Pericardium fibroblast (primary cell): ENCODE measurements around the gene VPS52. TPM values are rescaled to one million over a fixed set of nuclear protein-coding genes. Genes with fewer than 3 reads are reported as not detected.

Experiments
- total RNA-seq: library from RNA; depleted of rRNA; stranded (reverse); fragments of >200 nt; gene quantifications from 2 replicates; pipeline ENCODE4 v1.2.3, GENCODE V29; 2015

The VPS52 gene, protein sequence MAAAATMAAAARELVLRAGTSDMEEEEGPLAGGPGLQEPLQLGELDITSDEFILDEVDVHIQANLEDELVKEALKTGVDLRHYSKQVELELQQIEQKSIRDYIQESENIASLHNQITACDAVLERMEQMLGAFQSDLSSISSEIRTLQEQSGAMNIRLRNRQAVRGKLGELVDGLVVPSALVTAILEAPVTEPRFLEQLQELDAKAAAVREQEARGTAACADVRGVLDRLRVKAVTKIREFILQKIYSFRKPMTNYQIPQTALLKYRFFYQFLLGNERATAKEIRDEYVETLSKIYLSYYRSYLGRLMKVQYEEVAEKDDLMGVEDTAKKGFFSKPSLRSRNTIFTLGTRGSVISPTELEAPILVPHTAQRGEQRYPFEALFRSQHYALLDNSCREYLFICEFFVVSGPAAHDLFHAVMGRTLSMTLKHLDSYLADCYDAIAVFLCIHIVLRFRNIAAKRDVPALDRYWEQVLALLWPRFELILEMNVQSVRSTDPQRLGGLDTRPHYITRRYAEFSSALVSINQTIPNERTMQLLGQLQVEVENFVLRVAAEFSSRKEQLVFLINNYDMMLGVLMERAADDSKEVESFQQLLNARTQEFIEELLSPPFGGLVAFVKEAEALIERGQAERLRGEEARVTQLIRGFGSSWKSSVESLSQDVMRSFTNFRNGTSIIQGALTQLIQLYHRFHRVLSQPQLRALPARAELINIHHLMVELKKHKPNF
- total RNA-seq, result 34.2 and 34.8 TPM in 2 replicates

DNA sequence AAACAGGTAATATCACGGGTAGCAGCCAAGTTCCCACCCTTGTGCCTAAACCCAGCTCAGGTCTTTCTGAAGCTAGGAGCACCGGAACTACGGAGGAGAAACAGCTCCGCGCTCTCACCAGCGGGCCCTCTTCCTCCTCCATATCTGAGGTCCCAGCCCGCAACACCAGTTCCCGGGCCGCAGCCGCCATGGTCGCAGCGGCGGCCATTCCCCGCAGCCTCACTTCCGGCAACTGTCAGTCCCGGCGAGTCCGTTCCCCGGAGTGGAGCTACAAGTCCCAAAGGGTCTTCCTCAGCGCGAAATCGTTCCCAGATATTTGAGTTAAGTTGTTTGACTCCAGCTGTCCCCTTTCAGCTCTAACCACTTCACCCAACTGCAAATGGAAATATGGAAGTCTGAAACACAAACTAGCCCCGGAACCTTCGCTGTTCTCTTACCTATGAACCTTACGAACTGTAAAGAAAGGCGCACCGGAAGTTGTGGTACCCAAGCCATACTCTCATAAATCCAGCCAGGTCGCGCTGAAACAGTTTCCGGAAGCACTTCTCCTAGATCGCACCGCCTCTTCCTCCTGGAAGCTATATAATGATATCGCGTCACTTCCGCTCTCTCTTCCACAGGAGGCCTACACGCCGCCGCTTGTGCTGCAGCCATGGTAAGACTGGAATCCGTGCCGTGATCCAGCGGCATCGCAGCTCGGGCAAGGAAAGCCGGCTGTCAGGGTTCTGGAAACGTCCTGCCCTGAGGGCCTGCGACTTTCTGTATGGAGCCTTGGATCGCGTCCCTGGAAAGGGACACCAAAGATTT, at the start of gene VPS52, which contains the start of gene RPS18:
TSS of gene VPS52 (minus strand) at position 409 of the 807 bp plus-strand sequence. CDS start at position 208, 201 bp downstream.
TSS of gene RPS18 (plus strand) at position 608 of the 807 bp plus-strand sequence. CDS start at position 653, 45 bp downstream.

DNA sequence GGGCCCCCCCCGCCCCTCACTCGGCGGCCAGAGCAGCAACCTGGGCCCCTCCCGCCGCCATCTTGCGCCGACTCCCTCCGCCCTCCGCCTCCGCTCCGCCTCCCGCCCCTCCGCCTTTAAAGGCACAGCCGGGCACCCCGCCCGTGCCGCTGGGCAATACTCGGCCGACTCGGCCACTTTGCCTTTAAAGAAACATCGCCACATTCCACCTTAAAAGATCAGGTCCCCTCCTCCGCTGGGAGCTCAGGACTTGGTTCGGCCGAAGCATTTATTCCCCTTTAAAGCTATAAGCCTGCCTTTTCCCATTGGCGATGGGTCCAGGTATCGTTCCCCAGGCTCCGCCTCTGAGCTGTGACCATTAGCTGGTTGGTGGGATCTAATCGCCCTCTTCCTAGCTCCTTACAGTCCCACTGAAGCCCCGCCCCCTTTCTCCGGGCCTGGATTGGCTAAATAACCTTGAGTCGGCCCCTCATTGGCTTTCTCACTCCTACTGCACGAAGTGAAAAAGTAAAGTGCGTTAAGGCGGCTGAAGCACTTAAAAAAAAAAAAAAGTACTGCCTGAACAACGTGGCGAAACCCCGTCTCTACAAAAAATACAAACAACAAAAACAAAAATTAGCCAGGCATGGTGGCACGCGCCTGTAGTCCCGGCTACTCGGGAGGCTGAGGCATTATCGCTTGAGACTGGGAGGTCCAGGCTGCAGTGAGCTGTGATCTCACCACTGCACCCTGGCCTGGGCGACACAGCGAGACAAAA, 46.2 kb upstream of the VPS52 start, which contains the start of gene ZBTB22:
TSS of gene ZBTB22 (minus strand) at position 76 of the 757 bp plus-strand sequence. CDS start 828 bp downstream, outside the sequence.

DNA sequence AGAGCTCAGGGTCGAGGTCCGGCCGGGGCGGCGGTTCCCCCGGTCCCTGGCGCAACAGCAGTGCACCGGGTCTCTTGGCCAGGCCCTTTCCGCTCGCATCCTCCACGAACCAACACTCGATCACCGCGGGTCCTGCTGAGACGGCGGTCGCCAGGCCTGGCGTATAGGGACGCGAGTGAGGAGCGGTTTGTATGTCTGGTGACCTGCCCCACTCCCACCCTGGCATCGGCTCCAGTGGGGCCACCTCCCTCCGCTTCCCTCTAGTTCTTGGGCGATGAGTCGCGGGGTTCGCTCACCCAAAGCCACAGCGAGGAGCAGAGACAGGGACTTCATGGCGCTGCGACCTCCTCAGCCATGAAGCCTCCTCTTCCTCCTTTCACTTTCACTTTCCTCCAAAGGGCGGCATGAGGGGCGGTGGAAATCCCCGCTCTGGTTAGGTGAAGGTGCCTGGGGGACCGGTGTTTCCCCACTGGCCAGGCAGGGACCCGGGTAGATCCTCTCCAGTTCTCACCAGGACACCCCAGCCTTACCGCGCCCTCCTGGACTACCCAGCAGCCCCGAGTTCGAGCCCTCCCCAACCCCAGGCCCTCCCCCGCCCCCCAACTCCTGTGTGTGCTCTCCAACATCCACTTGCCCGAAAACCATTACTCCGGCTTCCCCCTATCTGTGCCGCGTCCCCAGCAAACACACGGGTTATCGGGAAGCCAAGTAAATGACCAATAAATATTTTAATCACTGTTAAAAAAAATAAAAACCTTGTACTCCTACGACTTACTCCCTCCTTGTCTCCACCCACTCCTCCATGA, 42.2 kb upstream of the VPS52 start, which contains the start of gene TAPBP:
TSS of gene TAPBP (minus strand) at position 370 of the 806 bp plus-strand sequence. CDS start at position 333, 37 bp downstream.

DNA sequence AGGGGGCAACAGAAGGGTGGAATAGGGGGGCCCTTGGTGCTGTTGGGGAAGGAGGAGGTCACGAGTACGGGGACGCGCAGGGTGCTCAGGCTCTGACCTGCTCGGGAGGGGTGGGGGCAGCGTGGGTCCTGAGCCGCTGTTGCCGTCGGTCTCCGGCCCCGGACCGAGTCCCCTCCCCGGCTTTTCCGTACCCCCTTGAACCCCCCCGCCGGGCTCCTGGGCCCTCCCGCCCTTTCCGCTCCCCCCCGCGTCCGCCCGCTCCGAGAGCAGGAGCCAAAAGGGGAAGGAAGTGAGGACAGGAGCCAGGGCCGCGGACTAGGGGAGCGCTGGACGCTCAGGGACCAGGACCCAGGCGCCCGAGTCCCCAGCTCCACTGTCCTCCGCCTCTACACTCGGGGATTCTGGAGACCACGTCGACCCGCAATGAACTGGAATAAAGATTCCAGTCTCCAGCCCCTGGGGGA, 27.1 kb upstream of the VPS52 start, which contains the start of gene RGL2:
TSS of gene RGL2 (minus strand) at position 170 of the 464 bp plus-strand sequence. CDS start 332 bp downstream, outside the sequence.

DNA sequence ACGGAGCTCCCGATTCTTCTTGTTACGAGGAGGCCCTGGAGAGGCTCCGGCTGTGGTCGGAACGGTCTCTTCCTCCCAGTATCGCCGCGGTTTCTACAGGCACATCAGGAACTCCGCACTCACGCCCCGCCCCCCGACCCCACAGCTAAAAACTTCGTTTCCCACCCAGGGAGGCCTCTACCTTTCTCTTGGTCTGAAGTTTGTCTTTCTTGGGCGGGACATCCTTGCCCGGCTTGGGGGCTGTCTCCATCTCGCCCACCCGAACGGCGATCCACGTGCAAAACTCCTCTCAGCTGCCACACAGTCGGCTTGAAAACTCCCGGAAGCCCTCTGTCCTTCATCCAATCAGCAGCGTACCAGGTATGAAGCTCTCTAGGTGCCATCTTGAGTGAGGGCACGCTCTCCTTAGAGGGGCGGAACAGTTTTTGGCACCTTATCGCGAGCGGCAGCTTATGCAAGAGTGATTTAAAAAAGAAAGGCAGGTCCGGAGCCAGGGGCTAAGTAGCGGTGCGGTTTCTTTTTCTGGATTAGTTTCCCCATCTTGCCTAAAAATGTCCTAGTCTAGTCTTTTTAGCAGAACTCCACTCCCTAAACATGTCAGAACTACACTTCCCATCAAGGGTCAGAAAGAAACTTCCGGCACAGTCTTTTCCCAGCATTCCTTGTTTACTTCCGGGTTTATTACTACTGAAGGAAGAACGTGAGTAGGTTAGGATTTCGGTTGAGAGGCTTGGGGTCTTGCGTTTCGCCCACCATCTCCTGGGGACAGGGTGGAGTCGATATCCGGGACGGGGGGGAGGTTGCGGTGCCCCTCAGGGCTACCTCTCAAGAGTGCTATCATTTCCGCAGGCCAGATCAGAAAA, 17.5 kb upstream of the VPS52 start, which contains the start of the genes PFDN6 and WDR46:
TSS of gene PFDN6 (plus strand) at position 681 of the 863 bp plus-strand sequence. CDS start 256 bp downstream, outside the sequence.
TSS of gene WDR46 (minus strand) at position 319 of the 863 bp plus-strand sequence. CDS start at position 250, 69 bp downstream.

DNA sequence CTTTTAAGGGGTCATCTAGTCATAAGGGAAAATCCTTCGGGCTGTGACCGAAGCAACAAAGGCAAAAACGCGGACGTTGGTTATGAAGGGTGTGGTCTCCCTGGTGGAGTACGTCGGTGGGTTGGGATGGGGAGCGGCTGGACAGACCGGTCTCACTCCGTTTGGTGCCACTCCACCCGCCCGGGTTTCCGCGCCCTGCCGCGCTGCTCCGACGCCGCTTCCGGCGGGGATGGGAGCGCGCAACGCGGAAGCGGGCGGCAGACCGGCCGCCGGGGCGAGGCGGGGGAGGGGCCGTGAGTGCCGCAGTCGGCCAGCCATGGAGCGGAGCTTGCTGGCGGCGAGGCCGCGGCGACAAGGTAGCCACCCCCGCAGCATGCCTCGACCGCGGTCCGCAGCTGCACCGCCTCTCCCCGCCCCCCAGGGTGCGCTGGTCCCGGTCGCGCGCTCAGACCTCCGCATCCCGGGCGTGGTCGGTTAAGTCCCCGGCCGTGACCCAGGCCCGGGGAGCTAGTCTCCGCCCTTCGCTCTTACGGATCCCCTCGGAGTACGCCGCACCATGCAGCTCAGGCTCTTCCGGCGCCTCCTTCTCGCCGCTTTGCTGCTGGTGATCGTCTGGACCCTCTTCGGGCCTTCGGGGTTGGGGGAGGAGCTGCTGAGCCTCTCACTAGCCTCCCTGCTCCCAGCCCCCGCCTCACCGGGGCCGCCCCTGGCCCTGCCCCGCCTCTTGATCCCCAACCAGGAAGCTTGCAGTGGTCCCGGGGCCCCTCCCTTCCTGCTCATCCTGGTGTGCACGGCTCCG, 5.4 kb upstream of the VPS52 start, which contains the start of gene B3GALT4:
TSS of gene B3GALT4 (plus strand) at position 260 of the 799 bp plus-strand sequence. CDS start at position 557, 297 bp downstream.

DNA sequence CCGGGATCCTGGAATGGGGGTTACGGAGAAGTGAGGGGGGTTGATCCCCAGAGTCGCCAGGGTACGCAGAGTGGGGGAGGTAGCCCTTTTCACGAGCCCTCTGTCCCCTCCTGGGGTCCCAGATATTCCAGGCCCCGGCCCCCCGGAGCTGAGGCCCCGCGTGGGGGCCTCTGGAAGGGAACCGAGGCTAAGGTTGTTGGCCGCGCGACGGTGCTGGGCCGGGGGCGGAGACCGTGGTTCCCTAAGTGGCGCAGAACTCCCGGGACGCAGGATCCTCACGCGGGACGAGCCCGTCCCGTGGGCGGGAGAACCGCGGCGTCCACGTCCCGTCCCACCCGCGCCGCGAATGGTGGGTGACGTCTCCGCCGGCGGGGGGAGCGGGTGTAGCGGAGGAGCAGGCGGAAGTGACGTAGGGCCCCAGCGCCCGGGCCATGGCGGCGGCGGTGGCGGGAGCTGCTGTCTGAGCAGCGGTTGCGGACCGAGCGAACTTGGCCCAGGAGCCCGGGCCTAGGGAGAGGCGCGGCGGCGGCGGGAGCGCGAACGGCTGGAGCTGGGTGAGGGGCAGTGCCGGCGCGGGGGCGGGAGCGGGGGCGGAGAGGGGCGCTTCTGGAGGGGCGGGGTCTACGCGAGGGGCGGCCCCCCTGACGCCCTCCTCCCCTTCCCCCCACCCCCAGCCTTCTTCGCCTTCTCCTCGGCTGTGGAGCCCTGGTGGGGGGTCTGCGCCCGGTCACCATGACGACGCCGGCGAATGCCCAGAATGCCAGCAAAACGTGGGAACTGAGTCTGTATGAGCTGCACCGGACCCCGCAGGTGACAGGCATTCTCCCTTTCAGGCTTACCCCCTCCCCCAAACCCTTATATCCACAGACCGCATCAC, 63.3 kb downstream of the VPS52 start, which contains the start of gene RING1:
TSS of gene RING1 (plus strand) at position 410 of the 877 bp plus-strand sequence. CDS start at position 733, 323 bp downstream.

DNA sequence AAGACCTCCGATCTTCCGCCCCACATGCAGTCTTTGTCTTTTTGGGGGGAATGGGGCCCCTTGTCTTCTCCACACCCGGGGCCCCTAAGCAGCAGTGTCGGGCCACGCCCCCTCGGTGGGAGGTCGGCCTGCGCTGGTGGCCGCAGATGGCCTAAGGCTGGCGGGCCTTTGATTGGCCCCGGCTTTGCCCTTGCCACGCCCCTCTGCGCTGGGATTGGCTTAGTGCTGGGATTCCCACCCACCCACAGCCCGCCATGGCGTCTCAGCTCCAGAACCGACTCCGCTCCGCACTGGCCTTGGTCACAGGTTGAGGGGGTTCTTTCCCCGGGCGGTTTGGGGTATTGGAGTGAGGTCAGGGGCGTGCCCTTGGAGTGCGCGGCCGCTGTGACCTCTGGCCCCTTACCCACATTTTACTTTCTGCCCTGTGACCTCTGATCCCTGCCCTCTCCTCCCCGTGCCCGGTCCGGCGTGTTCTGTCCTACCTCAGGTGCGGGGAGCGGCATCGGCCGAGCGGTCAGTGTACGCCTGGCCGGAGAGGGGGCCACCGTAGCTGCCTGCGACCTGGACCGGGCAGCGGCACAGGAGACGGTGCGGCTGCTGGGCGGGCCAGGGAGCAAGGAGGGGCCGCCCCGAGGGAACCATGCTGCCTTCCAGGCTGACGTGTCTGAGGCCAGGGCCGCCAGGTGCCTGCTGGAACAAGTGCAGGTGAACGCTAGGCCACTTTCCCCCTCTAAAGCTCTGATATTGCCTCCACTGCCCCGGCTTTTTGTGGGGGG, 67.1 kb downstream of the VPS52 start, which contains the start of gene HSD17B8:
TSS of gene HSD17B8 (plus strand) at position 241 of the 776 bp plus-strand sequence. CDS start at position 255, 14 bp downstream.

Other genes with a start within 250 kb of the VPS52 start
- 1.6 and 5.1 TPM in 2 replicates for gene HLA-DPA1, start 198.2 kb downstream of the VPS52 start, total RNA-seq
- gene HLA-DPB1, start 195.9 kb downstream of the VPS52 start, total RNA-seq, result 7.7 and 7.8 TPM in 2 replicates
- gene COL11A2, start 79.4 kb downstream of the VPS52 start, total RNA-seq, result under 0.01 and 0.09 TPM in 2 replicates
- 20.3 and 20.7 TPM in 2 replicates for gene RXRB, start 71.2 kb downstream of the VPS52 start, total RNA-seq
- 97.4 and 161 TPM in 2 replicates for gene SLC39A7, start 71.0 kb downstream of the VPS52 start, total RNA-seq
- 5.7 and 9.1 TPM in 2 replicates for gene HSD17B8, start 67.2 kb downstream of the VPS52 start, total RNA-seq
- 12.3 and 12.8 TPM in 2 replicates for gene RING1, start 63.4 kb downstream of the VPS52 start, total RNA-seq
- 5,390 and 8,802 TPM in 2 replicates for gene RPS18, start 199 bp upstream of the VPS52 start, total RNA-seq
- gene B3GALT4, start 5.2 kb upstream of the VPS52 start, total RNA-seq, result 1.7 and 2.3 TPM in 2 replicates
- gene WDR46, start 17.4 kb upstream of the VPS52 start, total RNA-seq, result 58.0 and 63.1 TPM in 2 replicates
- 20.3 and 43.9 TPM in 2 replicates for gene PFDN6, start 17.7 kb upstream of the VPS52 start, total RNA-seq
- 20.2 and 22.2 TPM in 2 replicates for gene RGL2, start 27.1 kb upstream of the VPS52 start, total RNA-seq
- 62.6 and 65.8 TPM in 2 replicates for gene TAPBP, start 42.2 kb upstream of the VPS52 start, total RNA-seq
- gene ZBTB22, start 45.9 kb upstream of the VPS52 start, total RNA-seq, result 18.5 and 19.1 TPM in 2 replicates
- gene DAXX, start 51.1 kb upstream of the VPS52 start, total RNA-seq, result 25.2 and 26.2 TPM in 2 replicates
- 0.47 and 1.3 TPM in 2 replicates for gene KIFC1, start 119.9 kb upstream of the VPS52 start, total RNA-seq
- 24.5 and 29.9 TPM in 2 replicates for gene PHF1, start 139.1 kb upstream of the VPS52 start, total RNA-seq
- 174 and 180 TPM in 2 replicates for gene CUTA, start 146.2 kb upstream of the VPS52 start, total RNA-seq
- gene SYNGAP1, start 148.2 kb upstream of the VPS52 start, total RNA-seq, result 2.6 and 6.2 TPM in 2 replicates
- 1.4 and 4.1 TPM in 2 replicates for gene ZBTB9, start 182.7 kb upstream of the VPS52 start, total RNA-seq